ENCODE data around the gene AHSA1.

AHSA1 gene

DNA sequence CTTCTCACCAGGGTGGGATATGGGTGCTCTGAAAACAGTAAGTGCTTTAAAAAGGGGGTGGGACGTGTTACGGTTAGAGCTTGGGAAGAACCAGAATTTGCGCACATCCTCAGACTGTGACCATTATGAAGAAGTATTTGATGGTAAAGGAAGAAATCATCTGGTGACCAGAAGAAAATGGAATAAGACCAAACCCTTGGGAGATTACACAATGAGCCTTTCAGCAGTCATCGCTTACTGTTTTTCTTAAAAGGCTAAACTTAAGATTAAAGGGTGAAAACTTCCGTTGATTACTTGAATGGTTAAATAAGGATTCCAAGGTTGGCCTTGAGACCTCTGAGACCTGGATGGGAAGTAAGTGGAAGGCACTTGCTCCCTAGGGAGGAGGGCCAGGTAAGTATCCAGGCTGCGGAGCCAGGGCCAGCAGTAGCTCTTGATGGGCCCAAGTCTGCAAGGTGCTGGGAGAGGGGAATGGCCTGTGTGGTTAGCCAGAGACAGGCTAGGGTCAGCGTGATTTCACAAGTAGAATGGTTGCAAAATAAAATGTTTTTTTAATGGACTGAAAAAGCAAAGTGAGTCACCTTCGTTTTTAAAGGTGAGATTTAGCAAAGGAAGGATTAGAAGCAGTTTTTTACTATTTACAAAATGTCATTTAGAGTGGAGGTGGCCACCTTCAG lies 53.7 kb downstream of the AHSA1 start:
- no peak for ATAC-seq

DNA sequence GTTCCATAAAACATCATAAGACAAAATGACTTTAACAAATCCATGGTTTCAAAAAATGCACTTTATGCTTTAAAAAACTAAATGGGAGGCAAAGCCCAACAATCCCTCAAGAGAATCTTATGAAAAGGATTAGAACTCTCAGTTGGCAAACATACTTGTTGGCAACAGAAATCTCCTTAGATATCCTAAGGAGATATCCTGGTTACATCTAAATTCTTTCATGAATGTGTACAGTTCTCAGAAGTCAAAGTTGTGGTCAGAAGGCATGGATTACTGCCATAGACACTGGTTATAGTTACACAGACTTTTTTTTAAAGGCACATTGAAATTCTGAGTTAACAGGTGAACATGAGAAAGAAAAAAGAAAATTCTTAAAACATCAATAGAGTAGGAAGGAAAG lies 58.2 kb downstream of the AHSA1 start:
- ATAC-seq, result no peak

Measured in activated CD4-positive, CD25-positive, alpha-beta regulatory T cell treated with anti-CD3 and anti-CD28 coated beads, Interleukin-2, amount 50 U/mL, for 24 hours (primary cell).